ENCODE data around the gene PID1.

Gene PID1, protein sequence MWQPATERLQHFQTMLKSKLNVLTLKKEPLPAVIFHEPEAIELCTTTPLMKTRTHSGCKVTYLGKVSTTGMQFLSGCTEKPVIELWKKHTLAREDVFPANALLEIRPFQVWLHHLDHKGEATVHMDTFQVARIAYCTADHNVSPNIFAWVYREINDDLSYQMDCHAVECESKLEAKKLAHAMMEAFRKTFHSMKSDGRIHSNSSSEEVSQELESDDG

GRCh38 chr2:229270551-229271410 lies at the start of gene PID1:
PID1 (minus strand) TSS chr2:229271287; CDS start chr2:229271043, 244 bp downstream.
- DNase-seq, result peak; percentile 25 to 73 (median 62)

DNA sequence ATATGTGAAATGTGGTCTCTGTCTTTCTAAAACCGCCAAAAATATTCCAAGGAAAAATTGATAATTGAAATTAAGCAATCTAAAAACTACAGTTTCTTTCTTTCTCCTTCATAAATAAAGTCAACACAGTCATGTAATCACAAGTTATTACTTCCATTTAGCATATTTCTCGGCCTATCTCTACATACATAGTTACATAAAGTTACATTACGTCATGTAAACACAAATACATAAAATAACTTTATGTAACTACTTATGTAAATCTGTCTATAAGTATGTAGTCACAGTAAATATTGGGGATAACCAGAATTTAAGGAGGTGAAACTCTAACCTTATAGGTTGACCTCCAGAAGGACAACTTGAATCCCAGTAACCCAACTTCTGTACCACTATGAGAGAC lies 48.5 kb upstream of the PID1 start:
- DNase-seq, result no peak

- DNase-seq, result no peak
These were observed 43.0 kb upstream of the PID1 start for GRCh38 chr2:229314117-229314516.

- DNase-seq, result no peak
These were observed 42.5 kb upstream of the PID1 start for GRCh38 chr2:229313591-229313990.

DNA sequence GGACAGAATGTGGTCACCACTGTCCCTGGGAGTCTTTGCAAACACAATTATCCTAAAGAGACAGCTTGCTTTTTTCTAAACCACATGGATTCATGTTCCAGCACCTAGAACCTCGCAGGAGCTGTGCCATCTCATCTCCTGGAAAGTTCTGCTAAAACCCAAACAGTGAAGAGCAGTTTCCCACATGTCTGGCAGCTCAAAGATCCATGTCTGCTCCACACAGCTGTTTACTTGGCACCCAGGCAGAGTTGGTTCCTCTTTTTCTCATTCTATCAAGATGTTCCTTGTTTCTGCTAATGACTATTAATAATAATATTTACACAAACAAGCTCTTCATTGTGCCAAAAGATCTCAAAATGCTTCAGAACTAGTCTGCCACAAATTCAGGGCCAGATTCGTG lies 30.1 kb upstream of the PID1 start:
- DNase-seq, result no peak

DNA sequence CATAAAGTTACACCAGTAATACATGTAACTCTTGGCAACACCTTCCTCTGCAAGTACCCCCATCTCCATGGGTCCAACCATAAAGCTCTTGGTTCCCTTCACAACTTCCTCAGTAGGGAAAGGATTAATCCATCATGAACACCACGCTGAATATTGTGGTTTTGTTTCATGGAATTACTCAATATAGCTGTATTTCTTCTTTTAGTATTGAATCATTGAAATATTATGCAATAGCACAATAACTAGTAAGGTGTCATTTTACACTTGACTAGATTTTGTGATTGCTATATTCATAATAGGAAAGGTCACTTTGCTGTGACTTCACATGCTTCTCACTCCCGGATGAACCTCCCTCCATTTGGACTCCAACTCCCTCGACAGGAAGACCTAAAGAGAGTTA lies 29.7 kb upstream of the PID1 start:
- no peak for DNase-seq

DNA sequence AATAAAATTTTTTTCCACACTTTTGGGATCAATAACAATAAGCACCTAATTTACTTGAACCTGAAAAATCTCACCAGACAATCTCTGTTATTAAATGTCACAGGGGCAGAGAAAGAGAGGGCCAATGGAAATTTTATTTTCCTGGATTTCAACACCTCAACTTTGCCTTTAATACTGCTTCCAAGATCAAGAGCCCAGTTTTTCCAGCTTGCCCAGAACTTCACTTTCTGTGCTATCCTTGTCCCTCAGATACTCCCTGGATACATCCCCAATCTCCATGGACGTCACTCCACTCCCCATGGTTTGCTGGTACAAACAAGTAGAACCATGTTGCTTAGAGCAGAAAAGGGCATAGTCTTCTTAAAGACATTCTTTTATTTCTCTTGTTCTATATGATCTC lies 29.3 kb upstream of the PID1 start:
- DNase-seq, result no peak

DNA sequence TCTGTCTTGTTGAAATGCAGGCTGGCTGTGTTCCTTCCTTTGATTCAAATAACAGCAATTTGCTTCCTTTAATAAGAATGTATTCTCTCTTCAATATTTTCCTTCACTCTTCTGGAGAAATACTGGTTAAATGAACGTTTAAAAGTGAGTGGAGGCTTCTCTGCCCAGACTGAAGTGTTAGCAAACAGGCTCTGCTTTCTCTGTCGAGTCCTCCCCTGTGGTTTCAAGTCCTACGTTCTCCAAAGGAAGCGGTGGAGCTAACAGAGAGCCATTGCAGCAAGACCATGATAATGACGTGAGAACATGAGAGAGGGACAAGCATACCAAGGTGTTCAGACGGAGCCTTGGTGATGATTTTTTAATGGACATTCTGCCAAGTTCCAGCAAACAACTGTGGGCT lies 26.2 kb upstream of the PID1 start:
- DNase-seq, result peak in 1 of 3 experiments; percentile 13

DNA sequence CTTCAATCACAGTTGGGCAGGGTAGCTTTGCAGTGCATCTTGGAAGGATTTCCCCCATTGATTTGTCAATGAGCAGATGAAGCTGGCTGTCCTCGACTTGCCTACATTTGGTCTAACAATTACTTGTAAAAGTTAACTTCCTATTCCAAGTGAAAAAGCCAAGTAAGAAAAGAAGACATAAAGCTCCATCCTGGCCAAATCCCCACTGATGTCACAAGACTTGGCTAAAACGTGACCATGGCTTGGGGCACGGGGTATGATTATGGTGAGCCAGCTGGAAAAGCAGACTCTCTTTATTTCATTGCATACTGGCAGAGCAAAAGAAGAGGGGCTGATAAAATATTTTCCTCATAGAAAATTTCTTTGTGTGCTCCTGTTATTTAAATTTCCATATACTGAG lies 25.4 kb upstream of the PID1 start:
- DNase-seq, result no peak

DNA sequence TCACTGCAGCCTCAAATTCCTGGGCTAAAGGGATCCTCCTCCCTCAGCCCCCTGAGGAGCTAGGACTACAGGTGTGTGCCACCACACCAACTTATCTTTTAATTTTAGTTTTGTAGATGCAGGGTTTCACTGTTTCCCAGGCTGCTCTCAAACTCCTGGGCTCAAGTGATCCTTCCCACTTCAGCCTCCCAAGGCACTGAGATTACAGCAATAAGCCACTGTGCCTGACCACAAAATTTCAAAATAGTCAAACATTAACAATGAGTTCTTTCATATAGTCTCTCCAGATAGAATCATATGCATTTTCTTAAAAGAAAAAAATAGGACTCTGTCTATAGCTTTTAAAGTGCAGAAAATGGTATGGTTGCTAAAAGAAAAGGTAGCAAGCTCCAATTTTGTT lies 24.9 kb upstream of the PID1 start:
- DNase-seq, result no peak

GRCh38 chr2:229287823-229288222 lies 16.7 kb upstream of the PID1 start:
- DNase-seq, result no peak

DNA sequence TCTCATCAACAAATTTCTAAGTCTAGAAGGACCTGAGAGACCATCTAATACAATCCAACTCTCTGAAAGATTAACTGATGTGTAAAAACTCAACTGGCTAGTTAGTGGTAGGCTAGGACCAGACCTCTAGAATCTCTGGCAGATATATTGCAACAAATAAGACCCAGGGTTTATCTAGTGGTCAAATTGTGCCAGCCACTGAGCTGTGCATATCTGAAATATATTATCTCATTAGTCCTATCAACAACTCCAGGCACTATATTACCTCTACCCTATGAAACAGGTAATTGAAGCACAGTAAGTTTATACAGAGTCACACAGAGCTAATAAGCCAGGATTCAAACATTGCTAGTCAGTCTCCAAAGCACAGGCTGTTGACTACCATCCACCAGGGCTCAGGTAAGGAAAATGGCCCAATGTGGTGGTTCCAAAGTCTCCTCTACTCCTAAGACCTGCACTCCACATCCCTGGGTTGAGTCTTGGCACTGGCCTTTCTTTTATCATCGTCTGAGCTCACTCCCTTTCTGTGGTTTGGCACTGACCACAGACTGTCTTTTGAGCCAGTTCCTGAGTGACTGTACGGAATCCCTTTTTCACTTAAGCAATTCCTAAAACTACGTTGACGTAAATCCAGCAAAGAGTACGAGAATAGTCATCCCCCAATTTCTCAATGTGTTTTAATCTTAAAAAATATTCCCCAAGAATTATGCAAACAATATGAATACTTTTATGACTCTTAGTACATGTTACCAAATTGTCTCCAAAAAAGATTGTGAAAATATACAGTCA lies 11.9 kb upstream of the PID1 start:
- no peak for DNase-seq

DNA sequence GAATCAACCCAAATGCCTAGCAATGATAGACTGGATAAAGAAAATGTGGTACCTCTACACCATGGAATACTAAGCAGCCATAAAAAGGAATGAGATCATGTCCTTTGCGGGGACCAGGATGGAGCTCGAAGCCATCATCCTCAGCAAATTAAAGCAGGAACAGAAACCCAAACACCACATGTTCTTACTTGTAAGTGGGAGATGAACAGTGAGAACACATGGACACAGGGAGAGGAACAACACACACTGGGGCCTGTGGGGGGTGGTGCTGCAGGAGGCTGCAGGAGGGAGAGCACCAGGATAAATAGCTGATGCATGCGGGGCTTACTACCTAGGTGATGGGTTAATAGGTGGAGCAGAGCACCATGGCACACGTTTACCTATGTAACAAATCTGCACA lies 8.4 kb upstream of the PID1 start:
- DNase-seq, result no peak

GRCh38 chr2:229275506-229275905 lies 4.4 kb upstream of the PID1 start:
- no peak for DNase-seq

DNA sequence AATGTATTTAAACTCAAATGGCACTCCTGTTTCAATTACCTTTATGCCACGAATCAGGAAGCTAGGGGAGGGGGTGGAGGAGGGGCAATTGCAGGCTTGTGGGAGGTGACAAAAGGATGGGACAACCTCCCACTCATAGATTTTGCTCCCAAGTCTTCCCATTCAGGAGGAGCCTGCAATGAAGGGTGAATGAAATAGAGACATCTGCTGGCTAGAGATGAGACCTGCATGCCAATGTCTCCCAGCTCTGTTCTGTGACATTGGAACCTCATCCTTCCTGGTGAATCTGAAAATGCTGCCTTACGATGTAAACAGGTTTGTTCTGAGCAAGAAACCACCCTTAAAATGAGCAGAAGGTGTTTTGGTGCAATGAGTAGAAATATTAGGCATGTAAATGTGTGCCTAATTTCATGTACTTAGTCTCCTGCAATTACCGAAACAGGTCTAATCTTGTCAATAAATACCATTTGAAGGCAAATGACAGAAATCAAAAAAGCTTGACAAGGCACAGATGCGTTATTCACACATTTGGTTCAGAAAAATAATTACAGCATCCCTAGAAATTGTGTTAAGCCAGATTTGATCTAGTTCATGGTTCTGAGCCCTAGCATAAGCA lies 2.7 kb upstream of the PID1 start:
- peak; percentile 66 to 92 (median 76) for DNase-seq

GRCh38 chr2:229273006-229273722 lies 2.1 kb upstream of the PID1 start:
- peak in 1 of 3 experiments; percentile 26 for DNase-seq

DNA sequence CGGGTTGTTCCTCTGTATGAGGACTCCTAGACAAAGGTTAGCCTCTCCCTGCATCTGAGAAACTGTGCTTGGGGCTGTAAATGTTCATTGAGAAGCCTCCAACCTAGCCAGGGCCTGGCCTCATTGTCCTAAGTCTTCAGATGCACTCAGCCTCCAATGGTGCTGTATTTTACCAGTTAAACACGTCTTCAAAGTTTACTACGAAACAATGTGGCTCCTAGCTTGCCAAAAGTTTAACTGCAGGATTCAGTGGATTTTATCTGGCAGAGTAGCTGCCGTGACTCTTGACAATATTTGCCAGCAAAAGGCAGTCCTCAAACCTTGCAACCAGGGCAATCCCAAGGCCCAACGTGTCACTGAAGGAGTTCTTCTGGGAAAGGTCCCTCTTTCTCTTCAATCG lies 1.1 kb downstream of the PID1 start:
- DNase-seq, result no peak

- no peak for DNase-seq
These were observed 1.9 kb downstream of the PID1 start for GRCh38 chr2:229269146-229269545.

DNA sequence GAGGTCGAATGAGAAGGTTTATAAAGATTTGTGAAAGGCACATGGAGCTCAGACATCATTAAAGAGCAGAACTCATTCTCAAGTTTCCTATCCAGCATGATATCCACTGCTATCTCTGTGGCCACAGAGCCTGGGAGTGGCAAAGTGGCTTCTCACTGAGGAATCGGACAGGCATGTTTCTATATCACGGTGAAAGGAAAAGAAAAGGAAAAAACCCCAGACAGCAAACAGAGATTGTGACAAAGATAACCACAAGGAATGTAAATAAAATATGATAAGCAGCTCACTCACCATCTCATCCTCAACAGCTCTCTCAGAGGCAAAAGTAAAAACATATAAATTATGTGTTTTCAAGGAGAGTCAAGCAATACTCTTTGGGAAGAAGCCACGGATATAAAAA lies 2.5 kb downstream of the PID1 start:
- DNase-seq, result peak in 1 of 3 experiments; percentile 6

GRCh38 chr2:229267080-229267479 lies 4.0 kb downstream of the PID1 start:
- DNase-seq, result no peak

GRCh38 chr2:229265727-229266126 lies 5.4 kb downstream of the PID1 start:
- DNase-seq, result no peak

DNA sequence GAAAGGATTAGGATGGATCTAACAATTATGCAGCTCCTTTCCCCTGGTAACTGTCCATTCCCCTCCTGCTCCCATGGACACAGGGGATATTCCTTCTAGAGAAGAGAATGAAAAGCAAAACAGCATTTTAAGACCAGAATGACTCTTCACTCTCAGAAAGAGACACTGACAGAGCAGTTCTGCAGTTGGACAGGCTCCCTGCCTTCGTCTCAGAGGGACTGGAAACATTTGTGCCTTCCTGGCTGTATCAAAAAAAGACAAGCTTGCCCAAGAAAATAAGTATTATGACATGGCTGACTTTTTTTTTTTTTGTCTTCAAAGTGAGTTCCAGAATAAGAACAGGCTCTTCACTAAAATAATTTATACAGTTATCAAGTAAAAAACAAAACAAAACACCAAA lies 9.5 kb downstream of the PID1 start:
- no peak for DNase-seq

GRCh38 chr2:229261076-229261475 lies 10.0 kb downstream of the PID1 start:
- no peak for DNase-seq

Data from NCI-H1417 (cell line).